Measurements from ENCODE around the gene SLC4A1AP.
A peak's percentile ranks its signal among the peaks of the same experiment; 100 is the strongest.

SLC4A1AP gene

DNA sequence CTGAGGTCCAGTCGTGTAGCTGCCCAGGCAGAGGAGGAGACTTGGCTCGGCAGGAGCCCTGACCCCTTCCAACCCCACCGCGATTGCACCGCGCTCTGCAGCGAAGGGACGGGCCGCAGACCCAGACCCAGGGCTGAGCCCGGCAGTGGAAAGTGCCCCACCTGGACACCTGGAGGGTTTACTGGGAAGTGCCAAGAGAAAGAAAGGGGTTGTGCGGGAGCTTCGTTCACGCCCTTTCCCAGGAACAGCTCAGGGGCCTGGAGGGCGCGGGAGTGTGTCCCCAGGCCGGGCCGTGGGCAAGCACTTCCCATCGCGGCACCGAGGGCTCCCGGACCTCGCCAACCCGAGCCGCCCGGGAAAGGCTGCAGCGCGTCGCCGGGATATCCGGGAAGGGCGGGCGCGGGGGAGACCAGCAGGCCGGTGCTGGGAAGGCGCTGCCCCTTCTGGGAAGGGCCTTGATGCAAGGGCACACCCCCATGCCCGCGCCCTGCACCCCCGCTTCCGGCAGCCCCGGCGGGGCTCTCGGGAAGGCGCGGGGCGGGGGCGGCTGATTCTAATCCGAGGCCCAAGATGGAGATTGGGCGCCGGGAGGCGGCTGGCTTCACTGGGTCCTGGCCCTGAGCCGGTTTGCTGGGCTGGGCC, 71.7 kb downstream of the SLC4A1AP start:
- no peak for TF ChIP-seq CTCF (IDR thresholded peaks at IDR 0.05; ENCODE audit: low read depth, low read length, missing control alignments)
- DNase-seq (ENCODE audit: extremely low read depth, low read depth), result no peak
- H3K4me3 ChIP-seq (replicated peaks; ENCODE audit: low read depth, low read length), result peak overlapping the region; percentile 25

DNA sequence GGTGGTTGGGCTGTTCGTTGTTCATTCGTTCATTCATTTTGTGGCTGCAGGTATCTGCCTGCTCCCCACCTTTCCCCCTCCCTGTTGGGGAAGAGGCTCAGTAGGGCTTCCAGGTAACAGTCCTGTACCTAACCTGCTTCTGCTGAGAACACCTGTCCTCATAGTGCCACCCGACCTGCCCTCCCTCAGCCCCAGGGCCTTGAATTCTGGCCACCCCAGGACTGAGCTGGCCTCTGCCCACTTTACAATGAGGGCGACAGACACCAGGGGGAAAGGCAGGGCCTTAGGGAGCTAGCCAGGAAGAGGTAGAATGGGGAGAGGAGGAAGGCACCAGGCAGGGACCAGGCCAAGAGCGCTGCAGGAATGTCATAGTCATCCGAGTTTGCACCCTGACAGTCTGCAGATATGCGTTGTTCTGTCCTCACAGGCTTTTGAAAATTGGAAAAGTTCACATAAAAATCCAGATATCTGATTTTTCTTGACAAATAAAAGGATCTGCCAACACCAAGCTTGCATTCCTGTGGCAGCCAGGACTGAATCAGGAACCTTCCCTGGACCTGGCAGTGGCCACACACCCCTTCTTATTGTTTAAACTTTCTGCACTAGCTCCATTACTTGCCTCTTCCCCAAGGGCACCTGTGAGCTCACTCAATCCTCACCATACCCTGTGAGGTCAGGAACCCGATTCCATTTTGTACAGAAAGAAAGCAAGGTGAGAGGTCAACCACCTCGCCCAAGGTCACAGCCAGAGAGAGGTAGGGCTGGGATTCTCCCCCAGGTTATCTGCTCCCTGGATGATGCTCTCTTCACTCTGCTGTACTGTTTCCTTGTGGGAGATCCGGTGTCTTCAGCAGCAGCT, 72.6 kb downstream of the SLC4A1AP start:
- no peak overlapping the region for H3K4me3 ChIP-seq (replicated peaks; ENCODE audit: low read depth, low read length)
- DNase-seq (ENCODE audit: extremely low read depth, low read depth), result no peak
- no peak for TF ChIP-seq CTCF (IDR thresholded peaks at IDR 0.05; ENCODE audit: low read depth, low read length, missing control alignments)

DNA sequence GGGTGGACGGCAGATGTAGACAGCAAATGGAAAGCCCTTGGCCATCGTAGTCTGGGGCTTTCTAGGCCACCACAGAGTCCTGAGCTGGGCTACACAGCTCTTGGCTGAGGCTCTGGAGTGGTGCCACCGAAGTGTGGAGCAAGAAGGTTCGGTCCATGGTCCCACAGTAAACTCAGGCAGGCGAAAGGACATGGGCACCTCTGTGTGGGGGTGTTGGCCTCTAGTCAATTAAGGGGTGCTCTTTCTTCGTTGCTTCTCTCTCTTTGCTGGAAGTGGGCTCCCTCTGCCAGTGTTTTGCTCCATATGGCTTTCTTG, 73.2 kb downstream of the SLC4A1AP start:
- TF ChIP-seq CTCF (IDR thresholded peaks at IDR 0.05; ENCODE audit: low read depth, low read length, missing control alignments), result no peak
- no peak for DNase-seq (ENCODE audit: extremely low read depth, low read depth)
- H3K4me3 ChIP-seq (replicated peaks; ENCODE audit: low read depth, low read length), result no peak overlapping the region

- TF ChIP-seq CTCF (IDR thresholded peaks at IDR 0.05; ENCODE audit: low read depth, low read length, missing control alignments), result no peak
- no peak for DNase-seq (ENCODE audit: extremely low read depth, low read depth)
- no peak overlapping the region for H3K4me3 ChIP-seq (replicated peaks; ENCODE audit: low read depth, low read length)
Measured at GRCh38 chr2:27737676-27738348, 74.1 kb downstream of the SLC4A1AP start.

- H3K4me3 ChIP-seq (replicated peaks; ENCODE audit: low read depth, low read length), result no peak overlapping the region
- TF ChIP-seq CTCF (IDR thresholded peaks at IDR 0.05; ENCODE audit: low read depth, low read length, missing control alignments), result no peak
- no peak for DNase-seq (ENCODE audit: extremely low read depth, low read depth)
Measured at GRCh38 chr2:27738349-27739057, 74.8 kb downstream of the SLC4A1AP start.

- no peak overlapping the region for H3K4me3 ChIP-seq (replicated peaks; ENCODE audit: low read depth, low read length)
- DNase-seq (ENCODE audit: extremely low read depth, low read depth), result no peak
- no peak for TF ChIP-seq CTCF (IDR thresholded peaks at IDR 0.05; ENCODE audit: low read depth, low read length, missing control alignments)
Measured at GRCh38 chr2:27739058-27739373, 75.3 kb downstream of the SLC4A1AP start.

Measured in HFF-Myc (cell line).